ENCODE measurements around the gene PUSL1. TPM values are rescaled to one million over a fixed set of nuclear protein-coding genes. Genes with fewer than 3 reads are reported as not detected.

Gene PUSL1
- total RNA-seq, 1 experiment from 2014 or later = 18.9 TPM

- Histone ChIP-seq H3K4me3 (no peak overlapping the region), H3K4me2 (no peak overlapping the region), H3K27ac (no peak overlapping the region), H4K20me1 (ENCODE audit: insufficient read depth) (peaks cover 56% of the 10 kb centered on the region), H3K9me2 (ENCODE audit: insufficient read depth) (no peaks in the 10 kb centered on the region), H3K9me3 (ENCODE audit: insufficient read depth, low read depth) (no peaks in the 10 kb centered on the region), H2AFZ (no peak overlapping the region), H3K4me1 (replicated peaks; ENCODE audit: insufficient read depth) (peaks cover 32% of the 10 kb centered on the region), H3K27me3 (ENCODE audit: insufficient read depth, low read depth) (no peaks in the 10 kb centered on the region), H3K36me3 (ENCODE audit: low read depth) (no peaks in the 10 kb centered on the region), H3K79me2 (ENCODE audit: low read depth) (peaks cover 76% of the 10 kb centered on the region), H3F3A (ENCODE audit: insufficient read depth, low read depth) (peaks cover 48% of the 10 kb centered on the region)
- intact Hi-C loops (cut with micrococcal nuclease; ENCODE audit: unreplicated experiment) = no loop called here
- no peak for DNase-seq
- no TSS peak for BruUV-seq (replicated peaks)
- no peak for TF ChIP-seq EZH2 (IDR thresholded peaks at IDR 0.05; ENCODE audit: low read depth)
- TF ChIP-seq, protein P1, sequence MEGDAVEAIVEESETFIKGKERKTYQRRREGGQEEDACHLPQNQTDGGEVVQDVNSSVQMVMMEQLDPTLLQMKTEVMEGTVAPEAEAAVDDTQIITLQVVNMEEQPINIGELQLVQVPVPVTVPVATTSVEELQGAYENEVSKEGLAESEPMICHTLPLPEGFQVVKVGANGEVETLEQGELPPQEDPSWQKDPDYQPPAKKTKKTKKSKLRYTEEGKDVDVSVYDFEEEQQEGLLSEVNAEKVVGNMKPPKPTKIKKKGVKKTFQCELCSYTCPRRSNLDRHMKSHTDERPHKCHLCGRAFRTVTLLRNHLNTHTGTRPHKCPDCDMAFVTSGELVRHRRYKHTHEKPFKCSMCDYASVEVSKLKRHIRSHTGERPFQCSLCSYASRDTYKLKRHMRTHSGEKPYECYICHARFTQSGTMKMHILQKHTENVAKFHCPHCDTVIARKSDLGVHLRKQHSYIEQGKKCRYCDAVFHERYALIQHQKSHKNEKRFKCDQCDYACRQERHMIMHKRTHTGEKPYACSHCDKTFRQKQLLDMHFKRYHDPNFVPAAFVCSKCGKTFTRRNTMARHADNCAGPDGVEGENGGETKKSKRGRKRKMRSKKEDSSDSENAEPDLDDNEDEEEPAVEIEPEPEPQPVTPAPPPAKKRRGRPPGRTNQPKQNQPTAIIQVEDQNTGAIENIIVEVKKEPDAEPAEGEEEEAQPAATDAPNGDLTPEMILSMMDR (conservative IDR thresholded peaks at IDR 0.05) = no peak
- ChIA-PET POLR2A (ENCODE audit: unreplicated experiment) (no interaction called here), CTCF (no interaction called here)
Observed at GRCh38 chr1:1321477-1321876, 13.1 kb downstream of the PUSL1 start.

DNA sequence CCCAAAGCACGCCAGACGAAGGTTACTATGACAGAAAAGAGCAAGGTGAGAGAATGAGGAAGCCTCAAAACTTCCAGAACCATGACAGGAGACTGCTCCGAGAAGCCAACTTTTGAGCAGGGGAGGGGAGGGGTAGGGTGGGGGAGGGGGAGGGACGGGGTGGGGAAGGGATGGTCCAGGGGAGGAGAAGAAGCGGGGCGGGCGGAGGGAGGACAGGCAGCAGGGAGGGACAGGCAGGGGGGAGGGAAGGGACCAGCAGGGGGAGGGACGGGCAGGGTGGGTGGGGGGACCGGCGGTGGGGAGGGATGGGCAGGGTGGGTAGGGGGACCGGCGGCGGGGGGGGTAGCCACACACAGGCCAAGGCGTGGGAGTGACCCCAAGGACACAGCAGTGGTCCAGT lies 14.0 kb downstream of the PUSL1 start:
- H3K27ac ChIP-seq = no peak overlapping the region
- TF ChIP-seq, protein P1 (conservative IDR thresholded peaks at IDR 0.05) = no peak
- no peak for TF ChIP-seq EZH2 (IDR thresholded peaks at IDR 0.05; ENCODE audit: low read depth)
- ChIA-PET POLR2A (ENCODE audit: unreplicated experiment) (no interaction called here), CTCF (no interaction called here)
- no peak overlapping the region for H2AFZ ChIP-seq
- H3K4me3 ChIP-seq = no peak overlapping the region
- H3K9me2 ChIP-seq (ENCODE audit: insufficient read depth) = no peaks in the 10 kb centered on the region
- H3F3A ChIP-seq (ENCODE audit: insufficient read depth, low read depth) = peaks cover 42% of the 10 kb centered on the region
- H3K4me2 ChIP-seq = no peak overlapping the region
- H3K36me3 ChIP-seq (ENCODE audit: low read depth) = no peaks in the 10 kb centered on the region
- H3K9me3 ChIP-seq (ENCODE audit: insufficient read depth, low read depth) = no peaks in the 10 kb centered on the region
- DNase-seq = no peak
- peaks cover 74% of the 10 kb centered on the region for H3K79me2 ChIP-seq (ENCODE audit: low read depth)
- no TSS peak for BruUV-seq (replicated peaks)
- intact Hi-C loops (cut with micrococcal nuclease; ENCODE audit: unreplicated experiment) = no loop called here
- H4K20me1 ChIP-seq (ENCODE audit: insufficient read depth) = peaks cover 51% of the 10 kb centered on the region
- H3K4me1 ChIP-seq (replicated peaks; ENCODE audit: insufficient read depth) = peaks cover 32% of the 10 kb centered on the region
- no peaks in the 10 kb centered on the region for H3K27me3 ChIP-seq (ENCODE audit: insufficient read depth, low read depth)

DNA sequence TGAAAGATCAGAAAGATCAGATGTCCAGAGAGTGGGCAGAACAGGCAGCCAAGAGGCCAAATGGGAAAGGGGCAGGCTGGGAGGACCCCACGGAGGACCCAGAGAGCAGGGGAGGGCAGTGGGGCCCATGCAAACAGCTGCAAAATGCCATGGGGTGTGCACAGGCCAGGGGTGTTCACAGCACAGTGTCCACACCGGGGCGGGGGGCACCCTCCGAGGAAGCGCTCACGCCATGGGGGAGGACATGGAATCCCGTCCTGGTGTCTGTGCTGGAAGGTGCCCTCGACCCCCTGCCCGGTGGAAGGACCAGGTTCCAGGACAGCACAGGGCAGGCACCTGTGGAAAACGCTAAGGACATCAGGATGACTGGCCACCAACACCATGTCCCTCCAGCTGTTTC lies 14.6 kb downstream of the PUSL1 start:
- H3F3A ChIP-seq (ENCODE audit: insufficient read depth, low read depth) = peaks cover 37% of the 10 kb centered on the region
- H3K36me3 ChIP-seq (ENCODE audit: low read depth) = no peaks in the 10 kb centered on the region
- H3K79me2 ChIP-seq (ENCODE audit: low read depth) = peaks cover 72% of the 10 kb centered on the region
- peak overlapping the region; percentile 77 for H3K4me2 ChIP-seq
- ChIA-PET CTCF (no interaction called here), POLR2A (ENCODE audit: unreplicated experiment) (no interaction called here)
- H3K9me3 ChIP-seq (ENCODE audit: insufficient read depth, low read depth) = no peaks in the 10 kb centered on the region
- H3K4me3 ChIP-seq = no peak overlapping the region
- H2AFZ ChIP-seq = no peak overlapping the region
- TF ChIP-seq EZH2 (IDR thresholded peaks at IDR 0.05; ENCODE audit: low read depth) = no peak
- TF ChIP-seq, protein P1 (conservative IDR thresholded peaks at IDR 0.05) = no peak
- BruUV-seq (replicated peaks) = no TSS peak
- H3K27me3 ChIP-seq (ENCODE audit: insufficient read depth, low read depth) = no peaks in the 10 kb centered on the region
- H4K20me1 ChIP-seq (ENCODE audit: insufficient read depth) = peaks cover 46% of the 10 kb centered on the region
- intact Hi-C loops (cut with micrococcal nuclease; ENCODE audit: unreplicated experiment) = no loop called here
- DNase-seq = no peak
- H3K9me2 ChIP-seq (ENCODE audit: insufficient read depth) = no peaks in the 10 kb centered on the region
- H3K27ac ChIP-seq = no peak overlapping the region
- H3K4me1 ChIP-seq (replicated peaks; ENCODE audit: insufficient read depth) = peaks cover 27% of the 10 kb centered on the region
